Fibroblast of pulmonary artery (primary cell): ENCODE data around the gene MAGEB10.

Experiments
- DNase-seq: peaks from one replicate; pipeline ENCODE4 v3.0.0-alpha.2; 2010; ENCODE audit warnings: low read depth
- H3K4me3 ChIP-seq: replicated peaks from 2 replicates; pipeline ENCODE4 v1.5.1; 2011; ENCODE audit warnings: low read depth, mild to moderate bottlenecking, control low read depth, low read length, moderate library complexity
- TF ChIP-seq, protein P1 (sequence below): IDR thresholded peaks from 2 replicates; pipeline ENCODE4 v1.5.1; 2011; ENCODE audit warnings: mild to moderate bottlenecking, control low read depth, low read length, inconsistent platforms; ENCODE audit errors: missing control alignments

Gene MAGEB10

DNA sequence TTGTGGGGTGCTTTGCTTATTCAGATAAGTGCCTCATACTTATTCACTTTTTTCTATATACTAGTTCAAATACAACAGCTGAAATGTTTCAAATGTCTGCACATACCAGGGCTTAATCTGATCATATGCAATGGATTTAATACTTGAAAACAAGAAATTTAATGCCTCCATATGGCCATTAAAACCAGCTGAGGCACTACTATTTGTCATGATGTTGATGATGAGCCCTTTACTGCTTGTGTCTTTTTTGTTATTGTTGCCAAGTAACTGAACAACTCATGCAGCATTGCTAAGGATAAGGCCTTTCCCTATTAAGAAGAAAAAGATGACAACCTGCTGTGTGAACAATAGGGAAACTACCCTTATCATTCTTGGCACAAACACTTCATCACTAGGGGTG, 52.5 kb downstream of the MAGEB10 start:
- DNase-seq: peak; percentile 8
- TF ChIP-seq, protein P1, sequence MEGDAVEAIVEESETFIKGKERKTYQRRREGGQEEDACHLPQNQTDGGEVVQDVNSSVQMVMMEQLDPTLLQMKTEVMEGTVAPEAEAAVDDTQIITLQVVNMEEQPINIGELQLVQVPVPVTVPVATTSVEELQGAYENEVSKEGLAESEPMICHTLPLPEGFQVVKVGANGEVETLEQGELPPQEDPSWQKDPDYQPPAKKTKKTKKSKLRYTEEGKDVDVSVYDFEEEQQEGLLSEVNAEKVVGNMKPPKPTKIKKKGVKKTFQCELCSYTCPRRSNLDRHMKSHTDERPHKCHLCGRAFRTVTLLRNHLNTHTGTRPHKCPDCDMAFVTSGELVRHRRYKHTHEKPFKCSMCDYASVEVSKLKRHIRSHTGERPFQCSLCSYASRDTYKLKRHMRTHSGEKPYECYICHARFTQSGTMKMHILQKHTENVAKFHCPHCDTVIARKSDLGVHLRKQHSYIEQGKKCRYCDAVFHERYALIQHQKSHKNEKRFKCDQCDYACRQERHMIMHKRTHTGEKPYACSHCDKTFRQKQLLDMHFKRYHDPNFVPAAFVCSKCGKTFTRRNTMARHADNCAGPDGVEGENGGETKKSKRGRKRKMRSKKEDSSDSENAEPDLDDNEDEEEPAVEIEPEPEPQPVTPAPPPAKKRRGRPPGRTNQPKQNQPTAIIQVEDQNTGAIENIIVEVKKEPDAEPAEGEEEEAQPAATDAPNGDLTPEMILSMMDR: no peak

DNA sequence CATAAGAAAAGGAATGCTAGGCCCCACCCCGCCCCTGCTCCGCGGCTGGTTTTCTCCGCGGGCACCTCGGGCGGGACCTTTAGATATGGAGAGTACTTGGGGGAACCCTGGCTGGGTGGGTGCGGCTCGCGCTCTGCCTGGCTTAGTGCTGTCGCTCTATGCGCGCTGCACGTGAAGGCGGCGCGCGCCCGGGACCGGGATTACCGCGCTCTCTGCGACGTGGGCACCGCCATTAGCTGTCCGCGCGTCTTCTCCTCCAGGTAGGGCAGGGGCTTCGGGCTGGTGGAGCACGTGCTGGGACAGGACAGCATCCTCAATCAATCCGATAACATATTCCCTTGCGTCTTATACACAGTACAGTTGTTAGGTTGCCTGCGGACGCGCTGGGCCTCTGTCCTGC, 56.0 kb downstream of the MAGEB10 start:
- no peak overlapping the region for H3K4me3 ChIP-seq
- DNase-seq: no peak
- TF ChIP-seq, protein P1: no peak

More for the DNA sequence above, 52.5 kb downstream of the MAGEB10 start:
- no peak overlapping the region for H3K4me3 ChIP-seq
